Fibroblast of peridontal ligament (primary cell): Measurements from ENCODE around the gene SLC24A1.

Experiments used
- DNase-seq: peaks from one replicate; pipeline ENCODE4 v3.0.0-alpha.2; 2010; ENCODE audit errors: extremely low read depth

SLC24A1 gene

GRCh38 chr15:65651831-65652749, 30.4 kb downstream of the SLC24A1 start:
- no peak for DNase-seq

- peak; percentile 51 for DNase-seq
Measured at GRCh38 chr15:65653341-65653740, 31.6 kb downstream of the SLC24A1 start.

GRCh38 chr15:65653801-65654521, 32.2 kb downstream of the SLC24A1 start:
- peak; percentile 45 for DNase-seq

- no peak for DNase-seq
Measured at GRCh38 chr15:65655026-65655425, 33.3 kb downstream of the SLC24A1 start.

- DNase-seq, result peak; percentile 15
Measured at GRCh38 chr15:65655457-65655856, 33.7 kb downstream of the SLC24A1 start.

- DNase-seq, result peak; percentile 48
Measured at GRCh38 chr15:65659502-65660052, 37.8 kb downstream of the SLC24A1 start.

- DNase-seq, result peak; percentile 81
Measured at GRCh38 chr15:65660927-65661326, 39.2 kb downstream of the SLC24A1 start.

GRCh38 chr15:65663521-65663920, 41.8 kb downstream of the SLC24A1 start:
- no peak for DNase-seq

- DNase-seq, result peak; percentile 45
Measured at GRCh38 chr15:65666257-65666656, 44.5 kb downstream of the SLC24A1 start.

- DNase-seq, result no peak
Measured at GRCh38 chr15:65675551-65675950, 53.8 kb downstream of the SLC24A1 start.

- no peak for DNase-seq
Measured at GRCh38 chr15:65676123-65676522, 54.4 kb downstream of the SLC24A1 start.

- DNase-seq, result no peak
Measured at GRCh38 chr15:65680544-65680943, 58.8 kb downstream of the SLC24A1 start.

GRCh38 chr15:65682404-65682911, 60.7 kb downstream of the SLC24A1 start:
- no peak for DNase-seq

- no peak for DNase-seq
Measured at GRCh38 chr15:65688462-65688861, 66.7 kb downstream of the SLC24A1 start.

- DNase-seq, result no peak
Measured at GRCh38 chr15:65690173-65690572, 68.4 kb downstream of the SLC24A1 start.

GRCh38 chr15:65690778-65691177, 69.0 kb downstream of the SLC24A1 start:
- DNase-seq, result no peak

GRCh38 chr15:65695081-65695480, 73.3 kb downstream of the SLC24A1 start:
- no peak for DNase-seq
